HL-60 (cell line): ENCODE data around the gene AIF1.

Experiments
- POLR2AphosphoS5 ChIP-seq: IDR thresholded peaks from 2 replicates; pipeline ENCODE4 v1.6.1; 2012; ENCODE audit warnings: low read depth
- REST ChIP-seq: IDR thresholded peaks from 2 replicates; pipeline ENCODE4 v1.6.1; 2012; ENCODE audit warnings: low read depth; ENCODE audit not compliant: insufficient replicate concordance
- TF ChIP-seq, protein P1 (sequence below): IDR thresholded peaks from one replicate; pipeline ENCODE4 v1.5.1; 2011; ENCODE audit warnings: low read length, control low read depth, inconsistent platforms; ENCODE audit not compliant: insufficient read depth

DNA sequence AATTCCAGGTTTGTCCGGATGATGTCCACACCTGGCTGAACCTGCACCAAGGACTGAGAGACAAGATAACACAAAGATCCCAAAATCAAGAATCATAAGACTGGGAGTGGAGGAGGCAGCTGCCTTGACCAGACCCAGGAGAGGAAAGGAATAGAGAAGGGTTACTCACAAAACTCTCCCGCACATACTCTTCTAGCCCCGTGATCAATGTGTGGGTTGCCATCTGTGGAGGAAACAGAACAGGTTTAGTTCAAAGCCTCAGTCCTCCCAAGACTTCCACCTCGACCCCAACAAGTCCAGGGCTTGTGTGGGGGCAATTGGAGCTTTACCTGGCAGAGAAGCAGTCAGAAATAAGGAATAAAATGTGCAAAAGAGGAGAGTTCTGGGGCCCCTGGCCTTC is 26.3 kb downstream of the AIF1 start:
- TF ChIP-seq REST (no peak), POLR2AphosphoS5 (no peak)
- TF ChIP-seq, protein P1, sequence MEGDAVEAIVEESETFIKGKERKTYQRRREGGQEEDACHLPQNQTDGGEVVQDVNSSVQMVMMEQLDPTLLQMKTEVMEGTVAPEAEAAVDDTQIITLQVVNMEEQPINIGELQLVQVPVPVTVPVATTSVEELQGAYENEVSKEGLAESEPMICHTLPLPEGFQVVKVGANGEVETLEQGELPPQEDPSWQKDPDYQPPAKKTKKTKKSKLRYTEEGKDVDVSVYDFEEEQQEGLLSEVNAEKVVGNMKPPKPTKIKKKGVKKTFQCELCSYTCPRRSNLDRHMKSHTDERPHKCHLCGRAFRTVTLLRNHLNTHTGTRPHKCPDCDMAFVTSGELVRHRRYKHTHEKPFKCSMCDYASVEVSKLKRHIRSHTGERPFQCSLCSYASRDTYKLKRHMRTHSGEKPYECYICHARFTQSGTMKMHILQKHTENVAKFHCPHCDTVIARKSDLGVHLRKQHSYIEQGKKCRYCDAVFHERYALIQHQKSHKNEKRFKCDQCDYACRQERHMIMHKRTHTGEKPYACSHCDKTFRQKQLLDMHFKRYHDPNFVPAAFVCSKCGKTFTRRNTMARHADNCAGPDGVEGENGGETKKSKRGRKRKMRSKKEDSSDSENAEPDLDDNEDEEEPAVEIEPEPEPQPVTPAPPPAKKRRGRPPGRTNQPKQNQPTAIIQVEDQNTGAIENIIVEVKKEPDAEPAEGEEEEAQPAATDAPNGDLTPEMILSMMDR, result no peak
